ENCODE measurements around the gene OCSTAMP.

- TF ChIP-seq CTCF (IDR thresholded peaks at IDR 0.05) (no peak), POLR2A (IDR thresholded peaks at IDR 0.05) (no peak)
These were observed 37.5 kb upstream of the OCSTAMP start for GRCh38 chr20:46587986-46588385.

All from body of pancreas (tissue), 4 donors.